ENCODE measurements around the gene NFIA. TPM values are rescaled to one million over a fixed set of nuclear protein-coding genes. Genes with fewer than 3 reads are reported as not detected.
"Not testable (repeated sequence)": the region's sequence is repeated elsewhere in the genome, so short reads cannot be mapped to it uniquely, and the experiment has no call there.

The NFIA gene
- total RNA-seq, 1 experiment from 2014 or later: 38.6 TPM

GRCh38 chr1:61067446-61068019 is 14.8 kb upstream of the NFIA start:
- TF ChIP-seq, protein P1, sequence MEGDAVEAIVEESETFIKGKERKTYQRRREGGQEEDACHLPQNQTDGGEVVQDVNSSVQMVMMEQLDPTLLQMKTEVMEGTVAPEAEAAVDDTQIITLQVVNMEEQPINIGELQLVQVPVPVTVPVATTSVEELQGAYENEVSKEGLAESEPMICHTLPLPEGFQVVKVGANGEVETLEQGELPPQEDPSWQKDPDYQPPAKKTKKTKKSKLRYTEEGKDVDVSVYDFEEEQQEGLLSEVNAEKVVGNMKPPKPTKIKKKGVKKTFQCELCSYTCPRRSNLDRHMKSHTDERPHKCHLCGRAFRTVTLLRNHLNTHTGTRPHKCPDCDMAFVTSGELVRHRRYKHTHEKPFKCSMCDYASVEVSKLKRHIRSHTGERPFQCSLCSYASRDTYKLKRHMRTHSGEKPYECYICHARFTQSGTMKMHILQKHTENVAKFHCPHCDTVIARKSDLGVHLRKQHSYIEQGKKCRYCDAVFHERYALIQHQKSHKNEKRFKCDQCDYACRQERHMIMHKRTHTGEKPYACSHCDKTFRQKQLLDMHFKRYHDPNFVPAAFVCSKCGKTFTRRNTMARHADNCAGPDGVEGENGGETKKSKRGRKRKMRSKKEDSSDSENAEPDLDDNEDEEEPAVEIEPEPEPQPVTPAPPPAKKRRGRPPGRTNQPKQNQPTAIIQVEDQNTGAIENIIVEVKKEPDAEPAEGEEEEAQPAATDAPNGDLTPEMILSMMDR (IDR thresholded peaks at IDR 0.05; ENCODE audit: unreplicated experiment): no peak
- Mint-ChIP-seq H3K36me3 (ENCODE audit: insufficient read depth, unreplicated experiment) (no peaks in the 10 kb centered on the region), H3K4me1 (ENCODE audit: low read depth, unreplicated experiment) (no peaks in the 10 kb centered on the region), H3K27me3 (ENCODE audit: unreplicated experiment) (no peaks in the 10 kb centered on the region), H3K27ac (ENCODE audit: unreplicated experiment) (no peak overlapping the region), H3K9me3 (ENCODE audit: low read depth, unreplicated experiment) (no peaks in the 10 kb centered on the region), H3K4me3 (ENCODE audit: low read depth, unreplicated experiment) (no peak overlapping the region)
- CTCF ChIA-PET: no interaction called here
- DNase-seq: no peak
- no TSS peak for BruUV-seq (replicated peaks)
- intact Hi-C loops (cut with micrococcal nuclease; ENCODE audit: unreplicated experiment): no loop called here

DNA sequence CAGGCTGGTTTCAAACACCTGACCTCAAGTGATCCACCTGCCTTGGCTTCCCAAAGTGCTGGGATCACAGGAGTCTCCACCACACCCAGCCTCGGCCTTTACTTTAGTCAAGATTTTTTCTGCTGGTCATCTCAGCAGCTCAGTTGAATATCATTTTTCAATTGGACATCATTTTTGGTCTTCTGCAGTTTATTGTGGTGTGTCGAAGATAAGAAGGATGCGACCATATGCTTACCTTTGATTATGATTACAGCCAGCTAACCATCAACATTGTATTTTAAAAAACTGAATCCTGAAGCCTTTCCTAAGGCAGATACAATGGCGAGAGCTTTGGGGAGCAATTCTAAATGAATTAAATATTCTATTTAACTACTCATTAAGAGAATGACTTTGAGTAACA is 12.3 kb upstream of the NFIA start:
- no TSS peak for BruUV-seq (replicated peaks)
- no peaks in the 10 kb centered on the region for H3K27me3 Mint-ChIP-seq (ENCODE audit: unreplicated experiment)
- DNase-seq: no peak
- CTCF ChIA-PET: interaction anchor here (0.6 kb wide), 1 partner anchor 9 kb away, joined by 6 read pairs; no protein-coding TSS in a partner anchor
- TF ChIP-seq, protein P1 (IDR thresholded peaks at IDR 0.05; ENCODE audit: unreplicated experiment): no peak
- H3K4me1 Mint-ChIP-seq (ENCODE audit: low read depth, unreplicated experiment): no peaks in the 10 kb centered on the region
- no peak overlapping the region for H3K27ac Mint-ChIP-seq (ENCODE audit: unreplicated experiment)
- H3K36me3 Mint-ChIP-seq (ENCODE audit: insufficient read depth, unreplicated experiment): no peaks in the 10 kb centered on the region
- H3K4me3 Mint-ChIP-seq (ENCODE audit: low read depth, unreplicated experiment): no peak overlapping the region
- no peaks in the 10 kb centered on the region for H3K9me3 Mint-ChIP-seq (ENCODE audit: low read depth, unreplicated experiment)
- intact Hi-C loops (cut with micrococcal nuclease; ENCODE audit: unreplicated experiment): no loop called here

DNA sequence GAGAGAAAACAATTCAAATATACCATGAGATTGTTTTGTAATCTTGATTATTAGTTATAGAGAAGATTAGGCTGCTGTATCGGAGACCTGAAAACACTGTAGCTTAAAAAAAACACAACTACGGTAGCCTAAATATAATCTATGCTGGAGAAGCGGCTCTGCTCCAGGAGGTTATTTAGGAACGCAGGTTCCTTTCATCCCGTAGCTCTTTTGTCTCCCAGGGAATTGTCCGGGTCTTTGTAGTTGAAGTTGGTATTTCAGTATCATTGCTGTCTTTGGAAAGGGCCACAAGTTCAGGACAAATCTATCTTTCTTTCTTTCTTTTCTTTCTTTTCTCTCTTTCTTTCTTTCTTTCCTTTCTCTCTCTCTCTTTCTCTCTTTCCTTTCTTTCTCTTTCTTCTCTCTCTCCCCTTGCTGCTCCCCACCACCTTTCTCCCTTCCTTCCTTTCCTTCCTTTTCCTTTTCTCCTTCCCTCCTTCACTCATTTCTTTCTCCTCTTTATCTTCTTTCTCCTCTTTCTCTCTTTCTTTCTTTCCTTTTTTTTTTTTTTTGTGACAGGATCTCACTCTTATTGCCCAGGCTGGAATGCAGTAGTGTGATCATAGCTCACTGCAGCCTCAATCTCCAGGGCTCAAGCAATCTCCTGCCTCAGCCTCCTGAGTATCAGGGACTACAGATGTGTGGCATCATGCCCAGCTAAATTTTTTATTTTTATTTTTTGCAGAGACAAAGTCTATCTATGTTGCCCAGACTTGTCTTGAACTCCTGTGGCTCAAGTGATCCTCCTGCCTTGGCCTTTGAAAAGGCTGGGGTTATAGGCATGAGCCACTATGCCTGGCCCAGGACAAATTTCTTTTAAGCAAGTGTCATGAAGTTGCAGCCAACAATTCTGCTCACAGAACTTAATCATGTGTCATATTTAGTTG is 10.9 kb upstream of the NFIA start:
- TF ChIP-seq, protein P1 (IDR thresholded peaks at IDR 0.05; ENCODE audit: unreplicated experiment): no peak
- Mint-ChIP-seq H3K4me3 (ENCODE audit: low read depth, unreplicated experiment) (no peak overlapping the region), H3K27me3 (ENCODE audit: unreplicated experiment) (no peaks in the 10 kb centered on the region), H3K9me3 (ENCODE audit: low read depth, unreplicated experiment) (no peaks in the 10 kb centered on the region), H3K4me1 (ENCODE audit: low read depth, unreplicated experiment) (peaks cover 4% of the 10 kb centered on the region), H3K36me3 (ENCODE audit: insufficient read depth, unreplicated experiment) (peaks cover under 1% of the 10 kb centered on the region), H3K27ac (ENCODE audit: unreplicated experiment) (no peak overlapping the region)
- no peak for DNase-seq
- BruUV-seq (replicated peaks): no TSS peak
- intact Hi-C loops (cut with micrococcal nuclease; ENCODE audit: unreplicated experiment): no loop called here
- CTCF ChIA-PET: interaction anchor here (1.2 kb wide), 1 partner anchor 13 kb away, joined by 3 read pairs; no protein-coding TSS in a partner anchor

GRCh38 chr1:61073871-61074270 is 8.5 kb upstream of the NFIA start:
- CTCF ChIA-PET: interaction anchor here (0.6 kb wide), 1 partner anchor 27 kb away, joined by 3 read pairs; no protein-coding TSS in a partner anchor
- H3K4me1 Mint-ChIP-seq (ENCODE audit: low read depth, unreplicated experiment): peaks cover 22% of the 10 kb centered on the region
- no peak overlapping the region for H3K27ac Mint-ChIP-seq (ENCODE audit: unreplicated experiment)
- no peak for DNase-seq
- H3K36me3 Mint-ChIP-seq (ENCODE audit: insufficient read depth, unreplicated experiment): peaks cover 21% of the 10 kb centered on the region
- intact Hi-C loops (cut with micrococcal nuclease; ENCODE audit: unreplicated experiment): no loop called here
- BruUV-seq (replicated peaks): no TSS peak
- no peaks in the 10 kb centered on the region for H3K27me3 Mint-ChIP-seq (ENCODE audit: unreplicated experiment)
- no peaks in the 10 kb centered on the region for H3K9me3 Mint-ChIP-seq (ENCODE audit: low read depth, unreplicated experiment)
- no peak overlapping the region for H3K4me3 Mint-ChIP-seq (ENCODE audit: low read depth, unreplicated experiment)
- TF ChIP-seq, protein P1 (IDR thresholded peaks at IDR 0.05; ENCODE audit: unreplicated experiment): no peak

- intact Hi-C loops (cut with micrococcal nuclease; ENCODE audit: unreplicated experiment): loop anchor here (5.0 kb wide), 1 partner anchor 261 kb away; no protein-coding TSS in a partner anchor
- peaks cover 29% of the 10 kb centered on the region for H3K36me3 Mint-ChIP-seq (ENCODE audit: insufficient read depth, unreplicated experiment)
- not testable (repeated sequence) for H3K9me3 Mint-ChIP-seq (ENCODE audit: low read depth, unreplicated experiment); DNase-seq; H3K4me3 Mint-ChIP-seq (ENCODE audit: low read depth, unreplicated experiment); H3K27ac Mint-ChIP-seq (ENCODE audit: unreplicated experiment); BruUV-seq (replicated peaks); H3K27me3 Mint-ChIP-seq (ENCODE audit: unreplicated experiment)
- CTCF ChIA-PET: interaction anchor here (1.7 to 3.1 kb wide), 2 partner anchors 22 to 26 kb away, joined by 5 to 14 read pairs; no protein-coding TSS in a partner anchor
- peaks cover 42% of the 10 kb centered on the region for H3K4me1 Mint-ChIP-seq (ENCODE audit: low read depth, unreplicated experiment)
These were observed 6.5 kb upstream of the NFIA start for GRCh38 chr1:61075833-61076232.

Data from Calu3 (cell line).